ENCODE data around the gene ZSWIM6.
"Not testable (repeated sequence)": the region's sequence is repeated elsewhere in the genome, so short reads cannot be mapped to it uniquely, and the experiment has no call there.

ZSWIM6 gene

GRCh38 chr5:61366497-61367240, 34.6 kb downstream of the ZSWIM6 start:
- no peak for DNase-seq

GRCh38 chr5:61370506-61370905, 38.4 kb downstream of the ZSWIM6 start:
- no peak for DNase-seq

- no peak for DNase-seq
These were observed 39.4 kb downstream of the ZSWIM6 start for GRCh38 chr5:61371474-61371873.

GRCh38 chr5:61379677-61380076, 47.6 kb downstream of the ZSWIM6 start:
- no peak for DNase-seq

GRCh38 chr5:61381968-61382367, 49.9 kb downstream of the ZSWIM6 start:
- no peak for DNase-seq

- DNase-seq = no peak
These were observed 53.6 kb downstream of the ZSWIM6 start for GRCh38 chr5:61385627-61386026.

- no peak for DNase-seq
These were observed 54.2 kb downstream of the ZSWIM6 start for GRCh38 chr5:61386045-61386800.

- DNase-seq = no peak
These were observed 57.6 kb downstream of the ZSWIM6 start for GRCh38 chr5:61389609-61390008.

- no peak for DNase-seq
These were observed 62.1 kb downstream of the ZSWIM6 start for GRCh38 chr5:61394078-61394704.

- no peak for DNase-seq
These were observed 62.7 kb downstream of the ZSWIM6 start for GRCh38 chr5:61394793-61395192.

GRCh38 chr5:61397238-61397637, 65.2 kb downstream of the ZSWIM6 start:
- no peak for DNase-seq

- DNase-seq = no peak
These were observed 65.9 kb downstream of the ZSWIM6 start for GRCh38 chr5:61397937-61398336.

GRCh38 chr5:61398440-61398839, 66.4 kb downstream of the ZSWIM6 start:
- no peak for DNase-seq

- DNase-seq = no peak
These were observed 67.6 kb downstream of the ZSWIM6 start for GRCh38 chr5:61399679-61400078.

- DNase-seq = no peak
These were observed 69.7 kb downstream of the ZSWIM6 start for GRCh38 chr5:61401726-61402125.

- no peak for DNase-seq
These were observed 70.3 kb downstream of the ZSWIM6 start for GRCh38 chr5:61402244-61402823.

- DNase-seq = no peak
These were observed 71.2 kb downstream of the ZSWIM6 start for GRCh38 chr5:61402970-61403900.

- no peak for DNase-seq
These were observed 73.6 kb downstream of the ZSWIM6 start for GRCh38 chr5:61405511-61406295.

GRCh38 chr5:61406497-61406896, 74.4 kb downstream of the ZSWIM6 start:
- not testable (repeated sequence) for DNase-seq

GRCh38 chr5:61407706-61408270, 75.7 kb downstream of the ZSWIM6 start:
- DNase-seq = no peak
